HepG2 (cell line): ENCODE data around the gene FKBP14. TPM values are rescaled to one million over a fixed set of nuclear protein-coding genes. Genes with fewer than 3 reads are reported as not detected.

Experiments used
- E2F5 ChIP-seq: sonication (generic); formaldehyde crosslinking; conservative IDR thresholded peaks from 2 replicates; pipeline ENCODE4 v1.4.0; 2020; ENCODE audit warnings: missing genetic modification reagents
- KLF15 ChIP-seq: sonication (generic); formaldehyde crosslinking; IDR thresholded peaks from 2 replicates; pipeline ENCODE4 v1.8.1; 2023; ENCODE audit warnings: borderline replicate concordance, mild to moderate bottlenecking, inconsistent platforms, missing genetic modification reagents, mixed read lengths
- NR2F6 ChIP-seq, 2 experiments: IDR thresholded peaks; 2 replicates each; pipeline ENCODE4 v1.6.1; 2016; ENCODE audit warnings: antibody characterized with exemption in 1 of 2, mild to moderate bottlenecking in 1 of 2
- PHF8 ChIP-seq: sonication (generic); formaldehyde crosslinking; IDR thresholded peaks from 2 replicates; pipeline ENCODE4 v1.5.0; 2020; ENCODE audit warnings: missing genetic modification reagents
- RAD51 ChIP-seq: fragments of 450-650 bp; IDR thresholded peaks from 2 replicates; pipeline ENCODE4 v1.6.1; 2016; ENCODE audit warnings: borderline replicate concordance
- RFX5 ChIP-seq: IDR thresholded peaks from 2 replicates; pipeline ENCODE4 v1.6.1; 2011; ENCODE audit warnings: low read depth, low read length, improper control_type of control experiment
- SOX6 ChIP-seq, 2 experiments: fragments of 450-650 bp in 1 of 2; sonication (generic) in 1 of 2; formaldehyde crosslinking in 1 of 2; IDR thresholded peaks; 2 replicates each; pipeline versions ENCODE4 v1.4.0 to v1.6.1; 2017 to 2020; ENCODE audit warnings: antibody characterized with exemption in 1 of 2, mild to moderate bottlenecking in 1 of 2, missing genetic modification reagents in 1 of 2
- TMF1 ChIP-seq: sonication (generic); formaldehyde crosslinking; IDR thresholded peaks from 2 replicates; pipeline ENCODE4 v1.8.1; 2022; ENCODE audit warnings: low read depth, missing genetic modification reagents
- TP53 ChIP-seq: sonication (generic); formaldehyde crosslinking; conservative IDR thresholded peaks from 2 replicates; pipeline ENCODE4 v1.4.0; 2020; ENCODE audit warnings: missing genetic modification reagents
- ZFP90 ChIP-seq: sonication (generic); formaldehyde crosslinking; IDR thresholded peaks from 2 replicates; pipeline ENCODE4 v1.8.0; 2022; ENCODE audit warnings: missing genetic modification reagents, mild to moderate bottlenecking, inconsistent platforms, borderline replicate concordance
- ZKSCAN8 ChIP-seq: IDR thresholded peaks from 2 replicates; pipeline ENCODE4 v1.6.1; 2016; ENCODE audit warnings: borderline replicate concordance, missing genetic modification reagents, missing compliant biosample characterization
- ZNF382 ChIP-seq: sonication (generic); formaldehyde crosslinking; IDR thresholded peaks from 2 replicates; pipeline ENCODE4 v1.5.0; 2020; ENCODE audit warnings: missing genetic modification reagents, mild to moderate bottlenecking, borderline replicate concordance
- ZNF383 ChIP-seq: sonication (generic); formaldehyde crosslinking; IDR thresholded peaks from 2 replicates; pipeline ENCODE4 v1.4.0; 2020; ENCODE audit warnings: missing genetic modification reagents, mild to moderate bottlenecking, borderline replicate concordance
- ZNF557 ChIP-seq: sonication (generic); formaldehyde crosslinking; IDR thresholded peaks from 2 replicates; pipeline ENCODE4 v1.4.0; 2020; ENCODE audit warnings: missing genetic modification reagents
- ZNF737 ChIP-seq: sonication (generic); formaldehyde crosslinking; IDR thresholded peaks from 2 replicates; pipeline ENCODE4 v1.5.0; 2020; ENCODE audit warnings: missing genetic modification reagents, mild to moderate bottlenecking, borderline replicate concordance
- ZNF740 ChIP-seq: sonication (generic); formaldehyde crosslinking; IDR thresholded peaks from 2 replicates; pipeline ENCODE4 v1.4.0; 2020; ENCODE audit warnings: missing genetic modification reagents
- polyA plus RNA-seq, 8 experiments: library from polyadenylated mRNA; depleted of rRNA in 3 of 8; stranded (reverse) in 7 of 8; unstranded in 1 of 8; fragments of >200 nt; fragmentation: Illumina TruSeq in 4 of 8; extraction: Trizol in 4 of 8; gene quantifications; 2 replicates each; pipeline versions ENCODE4 v1.2.1 to v1.2.3, GENCODE V29; 2011 to 2016; ENCODE audit warnings: low read depth in 4 of 8, missing spikeins in 1 of 8, mixed read lengths in 1 of 8; ENCODE audit not compliant: insufficient read depth in 1 of 8
- total RNA-seq, 5 experiments: library from RNA; depleted of rRNA; stranded (reverse); fragments of >200 nt; fragmentation: Illumina TruSeq; extraction: Trizol; gene quantifications; 2 replicates each; pipeline ENCODE4 v1.2.3, GENCODE V29; 2016; ENCODE audit warnings: low read depth in 1 of 5
- TF ChIP-seq, protein P1 (sequence below): sonication (generic); formaldehyde crosslinking; IDR thresholded peaks from 2 replicates; pipeline ENCODE4 v1.5.0; 2020; ENCODE audit warnings: mild to moderate bottlenecking, missing genetic modification reagents, moderate library complexity
- TF ChIP-seq, protein P2 (sequence below): sonication (generic); formaldehyde crosslinking; IDR thresholded peaks from 2 replicates; pipeline ENCODE4 v1.4.0; 2020; ENCODE audit warnings: mild to moderate bottlenecking, missing genetic modification reagents
- TF ChIP-seq, protein P3 (sequence below): sonication (generic); formaldehyde crosslinking; IDR thresholded peaks from 2 replicates; pipeline ENCODE4 v1.8.0; 2022; ENCODE audit warnings: low read depth, missing genetic modification reagents
- TF ChIP-seq, protein P4 (sequence below): sonication (generic); formaldehyde crosslinking; IDR thresholded peaks from 2 replicates; pipeline ENCODE4 v1.4.0; 2020; ENCODE audit warnings: missing genetic modification reagents

FKBP14 gene
- total and polyA plus RNA-seq, 2 of the 13 experiments (the other 11 are each of a cell fraction or from before 2014, with no cell fraction given), result 20.0 to 32.3 TPM

DNA sequence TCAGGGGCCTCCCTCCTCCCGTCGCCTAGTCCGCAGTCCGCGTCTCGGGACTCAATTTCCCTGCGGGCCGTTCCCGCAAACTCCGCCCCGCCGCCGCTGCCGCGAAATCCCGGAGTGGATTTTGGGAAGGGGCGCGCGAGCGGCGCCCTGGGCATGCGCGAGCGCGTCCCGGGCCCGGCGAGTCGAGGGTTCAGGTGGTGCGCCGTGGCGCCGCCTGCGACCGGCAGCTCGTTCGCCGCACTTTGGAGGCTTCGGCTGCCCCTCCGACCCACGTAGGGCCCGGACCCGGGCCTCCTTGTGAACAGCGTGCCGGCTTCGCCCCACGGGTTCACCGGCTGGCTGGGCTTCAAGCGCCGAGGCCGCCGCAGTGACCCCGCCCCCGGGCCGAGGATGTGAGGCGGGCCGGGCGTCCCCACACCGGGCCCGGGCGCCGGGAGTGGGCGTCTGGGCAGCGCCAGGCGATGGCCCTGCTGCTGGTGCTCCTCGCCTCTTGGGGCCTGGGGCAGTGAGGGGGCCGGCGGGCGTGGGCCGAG lies 1.8 kb upstream of the FKBP14 start, which contains the start of gene PLEKHA8 (continued):
- no peak for TF ChIP-seq SOX6 (IDR thresholded peaks at IDR 0.05)
- no peak; the same call in 1 of the 2 replicates for TF ChIP-seq SOX6 (CRISPR knock-in tag; IDR thresholded peaks at IDR 0.05)
- TF ChIP-seq ZKSCAN8, result no peak
- no peak for TF ChIP-seq ZNF382 (CRISPR knock-in tag)
- TF ChIP-seq ZFP90 (CRISPR knock-in tag), result no peak
- TF ChIP-seq RFX5, result no peak
- no peak for TF ChIP-seq NR2F6 (IDR thresholded peaks at IDR 0.05)
- TF ChIP-seq NR2F6 (CRISPR knock-in tag; IDR thresholded peaks at IDR 0.05), result peak; percentile 57; the same call in 1 of the 2 replicates
- TF ChIP-seq, protein P1, sequence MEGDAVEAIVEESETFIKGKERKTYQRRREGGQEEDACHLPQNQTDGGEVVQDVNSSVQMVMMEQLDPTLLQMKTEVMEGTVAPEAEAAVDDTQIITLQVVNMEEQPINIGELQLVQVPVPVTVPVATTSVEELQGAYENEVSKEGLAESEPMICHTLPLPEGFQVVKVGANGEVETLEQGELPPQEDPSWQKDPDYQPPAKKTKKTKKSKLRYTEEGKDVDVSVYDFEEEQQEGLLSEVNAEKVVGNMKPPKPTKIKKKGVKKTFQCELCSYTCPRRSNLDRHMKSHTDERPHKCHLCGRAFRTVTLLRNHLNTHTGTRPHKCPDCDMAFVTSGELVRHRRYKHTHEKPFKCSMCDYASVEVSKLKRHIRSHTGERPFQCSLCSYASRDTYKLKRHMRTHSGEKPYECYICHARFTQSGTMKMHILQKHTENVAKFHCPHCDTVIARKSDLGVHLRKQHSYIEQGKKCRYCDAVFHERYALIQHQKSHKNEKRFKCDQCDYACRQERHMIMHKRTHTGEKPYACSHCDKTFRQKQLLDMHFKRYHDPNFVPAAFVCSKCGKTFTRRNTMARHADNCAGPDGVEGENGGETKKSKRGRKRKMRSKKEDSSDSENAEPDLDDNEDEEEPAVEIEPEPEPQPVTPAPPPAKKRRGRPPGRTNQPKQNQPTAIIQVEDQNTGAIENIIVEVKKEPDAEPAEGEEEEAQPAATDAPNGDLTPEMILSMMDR, result no peak; the same call in 1 of the 2 replicates
- TF ChIP-seq, protein P2, sequence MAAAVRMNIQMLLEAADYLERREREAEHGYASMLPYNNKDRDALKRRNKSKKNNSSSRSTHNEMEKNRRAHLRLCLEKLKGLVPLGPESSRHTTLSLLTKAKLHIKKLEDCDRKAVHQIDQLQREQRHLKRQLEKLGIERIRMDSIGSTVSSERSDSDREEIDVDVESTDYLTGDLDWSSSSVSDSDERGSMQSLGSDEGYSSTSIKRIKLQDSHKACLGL (CRISPR knock-in tag), result 0 out of 2 replicates have a peak, but pooled peaks have one; percentile 62
- TF ChIP-seq ZNF557 (CRISPR knock-in tag), result no peak
- no peak for TF ChIP-seq RAD51
- TF ChIP-seq ZNF737 (CRISPR knock-in tag), result no peak
- TF ChIP-seq ZNF383 (CRISPR knock-in tag), result peak; percentile 45; the same call in 1 of the 2 replicates
- TF ChIP-seq TMF1 (CRISPR knock-in tag), result no peak
- TF ChIP-seq, protein P3, sequence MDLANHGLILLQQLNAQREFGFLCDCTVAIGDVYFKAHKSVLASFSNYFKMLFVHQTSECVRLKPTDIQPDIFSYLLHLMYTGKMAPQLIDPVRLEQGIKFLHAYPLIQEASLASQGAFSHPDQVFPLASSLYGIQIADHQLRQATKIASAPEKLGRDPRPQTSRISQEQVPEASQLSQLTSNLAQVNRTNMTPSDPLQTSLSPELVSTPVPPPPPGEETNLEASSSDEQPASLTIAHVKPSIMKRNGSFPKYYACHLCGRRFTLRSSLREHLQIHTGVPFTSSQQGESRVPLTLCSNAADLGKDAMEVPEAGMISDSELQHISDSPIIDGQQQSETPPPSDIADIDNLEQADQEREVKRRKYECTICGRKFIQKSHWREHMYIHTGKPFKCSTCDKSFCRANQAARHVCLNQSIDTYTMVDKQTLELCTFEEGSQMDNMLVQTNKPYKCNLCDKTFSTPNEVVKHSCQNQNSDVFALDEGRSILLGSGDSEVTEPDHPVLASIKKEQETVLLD (CRISPR knock-in tag), result 0 out of 2 replicates have a peak, but pooled peaks have one; percentile 26
- TF ChIP-seq TP53 (CRISPR knock-in tag), result no peak
- TF ChIP-seq ZNF740, result no peak
- TF ChIP-seq, protein P4, sequence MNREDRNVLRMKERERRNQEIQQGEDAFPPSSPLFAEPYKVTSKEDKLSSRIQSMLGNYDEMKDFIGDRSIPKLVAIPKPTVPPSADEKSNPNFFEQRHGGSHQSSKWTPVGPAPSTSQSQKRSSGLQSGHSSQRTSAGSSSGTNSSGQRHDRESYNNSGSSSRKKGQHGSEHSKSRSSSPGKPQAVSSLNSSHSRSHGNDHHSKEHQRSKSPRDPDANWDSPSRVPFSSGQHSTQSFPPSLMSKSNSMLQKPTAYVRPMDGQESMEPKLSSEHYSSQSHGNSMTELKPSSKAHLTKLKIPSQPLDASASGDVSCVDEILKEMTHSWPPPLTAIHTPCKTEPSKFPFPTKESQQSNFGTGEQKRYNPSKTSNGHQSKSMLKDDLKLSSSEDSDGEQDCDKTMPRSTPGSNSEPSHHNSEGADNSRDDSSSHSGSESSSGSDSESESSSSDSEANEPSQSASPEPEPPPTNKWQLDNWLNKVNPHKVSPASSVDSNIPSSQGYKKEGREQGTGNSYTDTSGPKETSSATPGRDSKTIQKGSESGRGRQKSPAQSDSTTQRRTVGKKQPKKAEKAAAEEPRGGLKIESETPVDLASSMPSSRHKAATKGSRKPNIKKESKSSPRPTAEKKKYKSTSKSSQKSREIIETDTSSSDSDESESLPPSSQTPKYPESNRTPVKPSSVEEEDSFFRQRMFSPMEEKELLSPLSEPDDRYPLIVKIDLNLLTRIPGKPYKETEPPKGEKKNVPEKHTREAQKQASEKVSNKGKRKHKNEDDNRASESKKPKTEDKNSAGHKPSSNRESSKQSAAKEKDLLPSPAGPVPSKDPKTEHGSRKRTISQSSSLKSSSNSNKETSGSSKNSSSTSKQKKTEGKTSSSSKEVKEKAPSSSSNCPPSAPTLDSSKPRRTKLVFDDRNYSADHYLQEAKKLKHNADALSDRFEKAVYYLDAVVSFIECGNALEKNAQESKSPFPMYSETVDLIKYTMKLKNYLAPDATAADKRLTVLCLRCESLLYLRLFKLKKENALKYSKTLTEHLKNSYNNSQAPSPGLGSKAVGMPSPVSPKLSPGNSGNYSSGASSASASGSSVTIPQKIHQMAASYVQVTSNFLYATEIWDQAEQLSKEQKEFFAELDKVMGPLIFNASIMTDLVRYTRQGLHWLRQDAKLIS (CRISPR knock-in tag), result 0 out of 2 replicates have a peak, but pooled peaks have one; percentile 35
- TF ChIP-seq PHF8 (CRISPR knock-in tag), result peak; percentile 88
- no peak for TF ChIP-seq E2F5 (CRISPR knock-in tag)
- no peak for TF ChIP-seq KLF15 (CRISPR knock-in tag)
